GM12891 (cell line): Measurements from ENCODE around the gene CARD11.

Experiments used
- POLR2A ChIP-seq: IDR thresholded peaks from 2 replicates; pipeline ENCODE4 v1.6.1; 2011; ENCODE audit warnings: low read depth, low read length, control low read depth
- POLR2AphosphoS5 ChIP-seq: IDR thresholded peaks from 2 replicates; pipeline ENCODE4 v1.6.1; 2011; ENCODE audit warnings: low read depth, low read length, control low read depth
- POU2F2 ChIP-seq: IDR thresholded peaks from 2 replicates; pipeline ENCODE4 v1.6.1; 2011; ENCODE audit warnings: low read depth, mild to moderate bottlenecking, control low read depth, low read length, moderate library complexity
- SPI1 ChIP-seq: IDR thresholded peaks from 2 replicates; pipeline ENCODE4 v1.6.1; 2011; ENCODE audit warnings: low read depth, low read length, control low read depth
- TAF1 ChIP-seq: IDR thresholded peaks from 2 replicates; pipeline ENCODE4 v1.6.1; 2011; ENCODE audit warnings: low read depth, low read length, control low read depth

DNA sequence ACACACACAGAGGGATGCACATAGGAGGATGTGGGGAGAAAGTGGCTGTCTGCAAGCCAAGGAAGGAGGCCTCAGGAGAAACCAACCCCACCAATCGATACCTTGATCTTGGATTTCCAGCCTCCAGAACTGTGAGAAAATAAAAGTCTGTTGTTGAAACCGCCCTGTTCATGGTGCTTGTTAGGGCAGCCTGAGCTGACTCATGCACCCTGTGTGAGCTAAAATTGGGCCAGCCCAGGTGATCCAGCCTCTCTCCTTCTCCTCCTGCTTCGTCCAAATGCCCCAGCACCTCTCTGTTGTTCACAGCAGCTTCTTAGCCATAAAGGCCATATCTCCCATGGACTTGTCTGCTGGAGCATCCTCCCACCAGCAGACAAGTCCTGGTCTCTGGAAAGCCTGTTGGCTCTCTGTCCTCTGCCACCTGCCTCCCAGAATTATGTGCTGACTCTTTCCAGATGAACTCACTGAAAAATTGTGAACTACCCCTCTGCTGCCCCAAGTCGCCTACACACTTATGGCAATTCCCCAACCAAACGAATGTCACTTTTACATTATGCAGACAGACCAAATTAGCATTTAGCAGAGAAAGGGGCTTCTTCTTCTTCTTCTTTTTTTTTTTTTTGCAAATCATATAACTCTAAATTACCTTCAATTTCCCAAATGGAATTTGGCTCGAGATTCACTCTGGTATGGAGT lies 30.2 kb upstream of the CARD11 start:
- TF ChIP-seq POLR2A (no peak), TAF1 (no peak), POLR2AphosphoS5 (no peak), SPI1 (no peak), POU2F2 (no peak)
